Activated CD8-positive, alpha-beta memory T cell treated with anti-CD3 and anti-CD28 coated beads for 24 hours (primary cell): ENCODE measurements around the gene CLEC16A.
"Not testable (repeated sequence)": the region's sequence is repeated elsewhere in the genome, so short reads cannot be mapped to it uniquely, and the experiment has no call there.

Source experiments
- DNase-seq: peaks from one replicate; pipeline ENCODE4 v3.0.0-alpha.2; 2020

The CLEC16A gene

GRCh38 chr16:11089504-11090124, 145.2 kb downstream of the CLEC16A start:
- DNase-seq, result no peak

- no peak for DNase-seq
These were observed 145.9 kb downstream of the CLEC16A start for GRCh38 chr16:11090232-11090631.

GRCh38 chr16:11091021-11091785, 146.8 kb downstream of the CLEC16A start:
- DNase-seq, result no peak

- no peak for DNase-seq
These were observed 148.6 kb downstream of the CLEC16A start for GRCh38 chr16:11092788-11093571.

- DNase-seq, result peak; percentile 73
These were observed 149.3 kb downstream of the CLEC16A start for GRCh38 chr16:11093572-11094074.

- peak; percentile 82 for DNase-seq
These were observed 149.9 kb downstream of the CLEC16A start for GRCh38 chr16:11094075-11094856.

- peak; percentile 78 for DNase-seq
These were observed 150.6 kb downstream of the CLEC16A start for GRCh38 chr16:11094857-11095565.

GRCh38 chr16:11095935-11096334, 151.6 kb downstream of the CLEC16A start:
- DNase-seq, result no peak

- DNase-seq, result no peak
These were observed 152.9 kb downstream of the CLEC16A start for GRCh38 chr16:11097094-11097786.

- DNase-seq, result no peak
These were observed 153.4 kb downstream of the CLEC16A start for GRCh38 chr16:11097787-11098167.

- DNase-seq, result no peak
These were observed 154.4 kb downstream of the CLEC16A start for GRCh38 chr16:11098601-11099390.

GRCh38 chr16:11099672-11100205, 155.4 kb downstream of the CLEC16A start:
- DNase-seq, result no peak

GRCh38 chr16:11100239-11100750, 155.9 kb downstream of the CLEC16A start:
- no peak for DNase-seq

GRCh38 chr16:11101283-11101682, 156.9 kb downstream of the CLEC16A start:
- DNase-seq, result no peak

GRCh38 chr16:11101695-11102522, 157.5 kb downstream of the CLEC16A start:
- DNase-seq, result no peak

GRCh38 chr16:11102523-11102898, 158.1 kb downstream of the CLEC16A start:
- no peak for DNase-seq

- not testable (repeated sequence) for DNase-seq
These were observed 158.9 kb downstream of the CLEC16A start for GRCh38 chr16:11103301-11103700.

GRCh38 chr16:11104168-11105037, 160.0 kb downstream of the CLEC16A start:
- no peak for DNase-seq
